NCI-H2227 (cell line): ENCODE measurements around the gene WDR13.
"Not testable (repeated sequence)": the region's sequence is repeated elsewhere in the genome, so short reads cannot be mapped to it uniquely, and the experiment has no call there.

Experiments used
- DNase-seq: peaks from one replicate; lab custom pipeline; 2025; ENCODE audit not compliant: unreplicated experiment; lab: John Stamatoyannopoulos, UW

WDR13 gene

GRCh38 chrX:48652055-48652579 is 54.8 kb downstream of the WDR13 start:
- DNase-seq, result not testable (repeated sequence)

- DNase-seq, result peak; percentile 30
Measured at GRCh38 chrX:48654746-48655145, 57.5 kb downstream of the WDR13 start.
